MCF 10A (cell line): ENCODE measurements around the gene AHNAK2. TPM values are rescaled to one million over a fixed set of nuclear protein-coding genes. Genes with fewer than 3 reads are reported as not detected.

Experiments
- BruUV-seq: library from RNA; stranded (reverse); fragments of 400-500 nt; replicated peaks from 2 replicates; lab custom pipeline; 2021; lab: Mats Ljungman, UMichigan
- CTCF ChIA-PET: fragments of 300-600 bp; sonication (Branson Sonifier 250); formaldehyde crosslinking; extraction: SDS; loops from one replicate; lab custom pipeline; 2021; ENCODE audit warnings: antibody characterized with exemption, inconsistent platforms; lab: Yijun Ruan, JAX
- POLR2A ChIA-PET: fragments of 300-600, 350-650 bp; sonication (Branson Sonifier 250); formaldehyde crosslinking; extraction: SDS; loops from one replicate; lab custom pipeline; 2020; ENCODE audit warnings: antibody characterized with exemption, inconsistent platforms; lab: Yijun Ruan, JAX
- DNase-seq: peaks from one replicate; pipeline ENCODE4 v3.0.0-alpha.2; 2018; ENCODE audit not compliant: unreplicated experiment
- H3K27ac Mint-ChIP-seq: one replicate; pipeline ENCODE4 v1.8.0; 2022; ENCODE audit warnings: mild to moderate bottlenecking, low read depth, mixed read lengths; ENCODE audit not compliant: unreplicated experiment
- H3K27me3 Mint-ChIP-seq: one replicate; pipeline ENCODE4 v1.8.0; 2022; ENCODE audit warnings: mixed read lengths; ENCODE audit not compliant: insufficient read depth, unreplicated experiment
- H3K36me3 Mint-ChIP-seq: one replicate; pipeline ENCODE4 v1.8.0; 2022; ENCODE audit warnings: mild to moderate bottlenecking, moderate library complexity, mixed read lengths; ENCODE audit not compliant: insufficient read depth, unreplicated experiment
- H3K4me1 Mint-ChIP-seq: one replicate; pipeline ENCODE4 v1.8.0; 2022; ENCODE audit warnings: mixed read lengths; ENCODE audit not compliant: insufficient read depth, unreplicated experiment
- H3K4me3 Mint-ChIP-seq: one replicate; pipeline ENCODE4 v1.8.0; 2022; ENCODE audit warnings: mild to moderate bottlenecking, moderate library complexity, mixed read lengths; ENCODE audit not compliant: unreplicated experiment
- H3K9me3 Mint-ChIP-seq: one replicate; pipeline ENCODE4 v1.8.0; 2022; ENCODE audit warnings: mixed read lengths; ENCODE audit not compliant: unreplicated experiment
- intact Hi-C: fragments of 100-400 bp; cut with micrococcal nuclease; formaldehyde crosslinking; loops from 2 replicates; pipeline ENCODE4 v1.14.1; 2022
- total RNA-seq: library from RNA; stranded (reverse); gene quantifications from 2 replicates; pipeline ENCODE4 v1.2.3, GENCODE V29; 2022
- TF ChIP-seq, protein P1 (sequence below): fragments of 200-600 bp; IDR thresholded peaks from one replicate; pipeline ENCODE4 v1.8.0; 2022; ENCODE audit warnings: antibody characterized with exemption, mild to moderate bottlenecking; ENCODE audit not compliant: unreplicated experiment

Gene AHNAK2
- total RNA-seq, 1 experiment from 2014 or later, result 218 TPM

- BruUV-seq, result no TSS peak
- Mint-ChIP-seq H3K27me3 (no peaks in the 10 kb centered on the region), H3K36me3 (peaks cover 9% of the 10 kb centered on the region), H3K27ac (no peak overlapping the region), H3K9me3 (no peaks in the 10 kb centered on the region), H3K4me1 (peaks cover 6% of the 10 kb centered on the region), H3K4me3 (no peak overlapping the region)
- CTCF ChIA-PET, result interaction anchor here (1.0 to 1.3 kb wide), 2 partner anchors 14 to 27 kb away, joined by 4 to 5 read pairs; no protein-coding TSS in a partner anchor
- intact Hi-C loops, result no loop called here
- no peak for DNase-seq
- POLR2A ChIA-PET, result interaction anchor here (0.7 to 1.5 kb wide), 5 partner anchors 16 to 30 kb away, joined by 3 to 4 read pairs (median 3); no protein-coding TSS in a partner anchor
- TF ChIP-seq, protein P1, sequence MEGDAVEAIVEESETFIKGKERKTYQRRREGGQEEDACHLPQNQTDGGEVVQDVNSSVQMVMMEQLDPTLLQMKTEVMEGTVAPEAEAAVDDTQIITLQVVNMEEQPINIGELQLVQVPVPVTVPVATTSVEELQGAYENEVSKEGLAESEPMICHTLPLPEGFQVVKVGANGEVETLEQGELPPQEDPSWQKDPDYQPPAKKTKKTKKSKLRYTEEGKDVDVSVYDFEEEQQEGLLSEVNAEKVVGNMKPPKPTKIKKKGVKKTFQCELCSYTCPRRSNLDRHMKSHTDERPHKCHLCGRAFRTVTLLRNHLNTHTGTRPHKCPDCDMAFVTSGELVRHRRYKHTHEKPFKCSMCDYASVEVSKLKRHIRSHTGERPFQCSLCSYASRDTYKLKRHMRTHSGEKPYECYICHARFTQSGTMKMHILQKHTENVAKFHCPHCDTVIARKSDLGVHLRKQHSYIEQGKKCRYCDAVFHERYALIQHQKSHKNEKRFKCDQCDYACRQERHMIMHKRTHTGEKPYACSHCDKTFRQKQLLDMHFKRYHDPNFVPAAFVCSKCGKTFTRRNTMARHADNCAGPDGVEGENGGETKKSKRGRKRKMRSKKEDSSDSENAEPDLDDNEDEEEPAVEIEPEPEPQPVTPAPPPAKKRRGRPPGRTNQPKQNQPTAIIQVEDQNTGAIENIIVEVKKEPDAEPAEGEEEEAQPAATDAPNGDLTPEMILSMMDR, result no peak
Measured at GRCh38 chr14:104989236-104989950, 11.2 kb upstream of the AHNAK2 start.

GRCh38 chr14:104986487-104987164 lies 8.5 kb upstream of the AHNAK2 start:
- no TSS peak for BruUV-seq
- Mint-ChIP-seq H3K27ac (peak overlapping the region; percentile 36), H3K36me3 (no peaks in the 10 kb centered on the region), H3K9me3 (no peaks in the 10 kb centered on the region), H3K4me3 (peak overlapping the region; percentile 65), H3K27me3 (no peaks in the 10 kb centered on the region), H3K4me1 (peaks cover 12% of the 10 kb centered on the region)
- ChIA-PET CTCF (interaction anchor here (0.7 kb wide), 1 partner anchor 24 kb away, joined by 6 read pairs; no protein-coding TSS in a partner anchor), POLR2A (interaction anchor here (0.6 to 6.5 kb wide), 5 partner anchors 16 to 106 kb away, joined by 3 to 116 read pairs (median 12); partner anchors contain the start of gene CDCA4)
- intact Hi-C loops, result no loop called here
- DNase-seq, result no peak
- TF ChIP-seq, protein P1, result no peak

DNA sequence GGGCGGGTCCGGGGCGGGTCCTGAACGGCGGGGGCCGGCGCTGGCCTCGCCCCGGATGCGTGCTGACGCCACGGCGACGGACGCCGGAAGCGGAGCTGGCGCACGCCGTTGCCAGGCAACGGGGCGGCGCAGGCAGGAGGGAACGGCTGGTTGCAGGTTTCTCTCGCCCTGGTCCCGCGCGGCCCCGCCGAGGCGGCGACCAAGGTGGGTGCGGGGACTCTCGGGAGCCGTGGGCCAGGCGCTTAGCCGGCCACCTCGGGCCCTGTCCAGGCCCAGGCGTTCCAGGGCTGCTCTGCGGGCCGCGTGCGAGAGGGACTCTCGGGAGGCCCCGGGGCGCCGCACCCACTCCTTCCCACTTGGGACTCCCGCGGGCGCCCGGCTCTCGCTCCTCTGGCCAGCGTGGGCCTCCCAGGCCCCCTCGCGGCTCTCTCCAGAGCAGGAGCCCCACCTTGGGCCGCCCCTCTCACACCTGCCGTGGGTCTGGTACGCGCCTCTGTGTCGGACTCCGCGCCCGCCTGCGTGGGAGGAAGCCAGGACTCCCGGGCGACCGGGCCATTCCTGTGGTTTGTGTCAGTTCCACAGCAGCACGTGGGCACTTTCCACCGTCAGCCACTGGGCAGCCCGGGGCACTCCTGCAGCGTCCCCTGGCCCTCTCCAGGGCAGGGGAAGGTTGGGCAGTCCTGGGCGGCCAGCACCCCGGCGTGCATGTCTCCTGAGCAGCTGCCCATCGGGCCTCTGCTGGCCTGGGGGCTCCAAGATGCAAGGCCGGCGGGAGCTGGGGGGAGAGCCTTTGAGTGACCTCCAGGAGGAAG lies 7.7 kb upstream of the AHNAK2 start, which contains the start of gene CLBA1:
TSS of gene CLBA1 (plus strand) at position 114 of the 812 bp plus-strand sequence. CDS start at position 758, 644 bp downstream.
- Mint-ChIP-seq H3K9me3 (no peaks in the 10 kb centered on the region), H3K27me3 (no peaks in the 10 kb centered on the region), H3K4me1 (peaks cover 12% of the 10 kb centered on the region), H3K4me3 (peak within 1 kb of the TSS; percentile 65), H3K36me3 (no peaks in the 10 kb centered on the region), H3K27ac (peak within 1 kb of the TSS; percentile 63)
- POLR2A ChIA-PET, result interaction anchor here (0.6 to 6.5 kb wide), 10 partner anchors 8 to 112 kb away, joined by 3 to 116 read pairs (median 5); partner anchors contain the start of gene CDCA4
- CTCF ChIA-PET, result interaction anchor here (0.6 to 2.6 kb wide), 3 partner anchors 11 to 348 kb away, joined by 3 to 15 read pairs (median 9); no protein-coding TSS in a partner anchor
- DNase-seq, result peak; percentile 88
- BruUV-seq, result TSS peak; percentile 48
- TF ChIP-seq, protein P1, result no peak
- intact Hi-C loops, result no loop called here
